Common myeloid progenitor, CD34-positive (primary cell): ENCODE data around the gene INPP4B.

Source experiments
- CTCF ChIA-PET: fragments of 350-600 bp; sonication (Branson Sonifier 250); formaldehyde crosslinking; loops from one replicate; lab custom pipeline; 2021; ENCODE audit warnings: antibody characterized with exemption; lab: Charles Lee
- POLR2A ChIA-PET: fragments of 350-600 bp; sonication (Branson Sonifier 250); formaldehyde crosslinking; loops from one replicate; lab custom pipeline; 2021; ENCODE audit warnings: antibody characterized with exemption; lab: Charles Lee
- DNase-seq, 3 donors: peaks; one replicate each; pipeline versions ENCODE4 v3.0.0 to v3.0.0-alpha.2; 2013
- H3K27ac ChIP-seq, 2 experiments: 1 replicate in 1 of 2; 2 replicates in 1 of 2; pipeline ENCODE4 v1.7.0; 2013; ENCODE audit warnings: inconsistent platforms in 2 of 2, low read length in 2 of 2, mild to moderate bottlenecking in 2 of 2, low read depth in 1 of 2, moderate library complexity in 1 of 2; ENCODE audit not compliant: severe bottlenecking in 2 of 2, insufficient read depth in 1 of 2, poor library complexity in 1 of 2
- H3K27me3 ChIP-seq, 5 experiments: replicated peaks in 2 of 5; 1 replicate in 3 of 5; 2 replicates in 2 of 5; pipeline versions ENCODE4 v1.6.1 to v1.7.0; 2013; ENCODE audit warnings: low read length in 4 of 5, mild to moderate bottlenecking in 2 of 5, moderate library complexity in 2 of 5, inconsistent platforms in 1 of 5; ENCODE audit not compliant: insufficient read depth in 5 of 5, control insufficient read depth in 4 of 5
- H3K36me3 ChIP-seq, 4 experiments: 1 replicate in 2 of 4; 2 replicates in 2 of 4; pipeline versions ENCODE4 v1.6.1 to v1.7.0; 2013; ENCODE audit warnings: low read length in 3 of 4, control low read depth in 1 of 4, mild to moderate bottlenecking in 1 of 4; ENCODE audit not compliant: control insufficient read depth in 4 of 4, insufficient read depth in 4 of 4
- H3K4me1 ChIP-seq, 4 experiments: 1 replicate in 3 of 4; 2 replicates in 1 of 4; pipeline versions ENCODE4 v1.6.1 to v1.7.1; 2013; ENCODE audit warnings: low read length in 3 of 4, mild to moderate bottlenecking in 3 of 4, control low read depth in 1 of 4, inconsistent platforms in 1 of 4, moderate library complexity in 1 of 4; ENCODE audit not compliant: control insufficient read depth in 4 of 4, insufficient read depth in 4 of 4; ENCODE audit errors: control extremely low read depth in 1 of 4
- H3K4me3 ChIP-seq, 7 experiments: 1 replicate in 4 of 7; 2 replicates in 3 of 7; pipeline versions ENCODE4 v1.5.1 to v1.7.0; 2013; ENCODE audit warnings: mild to moderate bottlenecking in 7 of 7, low read length in 6 of 7, moderate library complexity in 6 of 7, inconsistent platforms in 2 of 7, low read depth in 2 of 7, control low read depth in 1 of 7; ENCODE audit not compliant: insufficient read depth in 4 of 7, control insufficient read depth in 1 of 7; ENCODE audit errors: extremely low read depth in 1 of 7
- H3K9me3 ChIP-seq, 5 experiments: 1 replicate in 4 of 5; 2 replicates in 1 of 5; pipeline versions ENCODE4 v1.6.1 to v1.7.1; 2013; ENCODE audit warnings: low read length in 4 of 5, mild to moderate bottlenecking in 2 of 5, inconsistent platforms in 1 of 5, low read depth in 1 of 5, moderate library complexity in 1 of 5; ENCODE audit not compliant: control insufficient read depth in 4 of 5, insufficient read depth in 2 of 5; ENCODE audit errors: control extremely low read depth in 1 of 5
- WGBS: methylation state at CpG from one replicate; pipeline ENCODE4 v1.1.5; 2013; ENCODE audit not compliant: insufficient coverage; 5-methylcytosine and 5-hydroxymethylcytosine counted together

INPP4B gene

GRCh38 chr4:142380052-142380602, 466.0 kb downstream of the INPP4B start:
- H3K4me3 ChIP-seq, result no peak overlapping the region
- no peaks in the 10 kb centered on the region for H3K27me3 ChIP-seq
- ChIA-PET POLR2A (no interaction called here), CTCF (no interaction called here)
- peaks cover 0 to 3% (median under 1%) of the 10 kb centered on the region in 4 experiments for H3K36me3 ChIP-seq
- DNase-seq, result no peak
- WGBS, result 90% methylated on average over 4 of the region's 5 CpGs
- H3K9me3 ChIP-seq, result no peaks in the 10 kb centered on the region
- H3K4me1 ChIP-seq, result no peaks in the 10 kb centered on the region
- no peak overlapping the region for H3K27ac ChIP-seq

- no peak overlapping the region for H3K4me3 ChIP-seq
- H3K9me3 ChIP-seq, result no peaks in the 10 kb centered on the region
- H3K36me3 ChIP-seq, result peaks cover 0 to 2% (median 0%) of the 10 kb centered on the region in 4 experiments
- H3K4me1 ChIP-seq, result no peaks in the 10 kb centered on the region
- H3K27me3 ChIP-seq, result no peaks in the 10 kb centered on the region
- ChIA-PET POLR2A (no interaction called here), CTCF (interaction anchor here (1.0 to 1.2 kb wide), 2 partner anchors 12 to 21 kb away, joined by 3 to 4 read pairs; no protein-coding TSS in a partner anchor)
- DNase-seq, result no peak
- 100% methylated on average over 2 of the region's 4 CpGs for WGBS
- H3K27ac ChIP-seq, result no peak overlapping the region
Measured at GRCh38 chr4:142379277-142380051, 466.6 kb downstream of the INPP4B start.

- ChIA-PET CTCF (interaction anchor here (0.7 to 1.3 kb wide), 3 partner anchors 22 to 26 kb away, joined by 3 to 5 read pairs (median 3); no protein-coding TSS in a partner anchor), POLR2A (no interaction called here)
- H3K4me1 ChIP-seq, result no peaks in the 10 kb centered on the region
Measured at GRCh38 chr4:142378179-142378578, 467.9 kb downstream of the INPP4B start.

GRCh38 chr4:142377342-142378091, 468.6 kb downstream of the INPP4B start:
- Histone ChIP-seq H3K4me3 (no peak overlapping the region), H3K27ac (no peak overlapping the region), H3K9me3 (no peaks in the 10 kb centered on the region), H3K4me1 (no peaks in the 10 kb centered on the region), H3K27me3 (no peaks in the 10 kb centered on the region), H3K36me3 (no peaks in the 10 kb centered on the region)
- CTCF ChIA-PET, result interaction anchor here (0.7 to 1.3 kb wide), 2 partner anchors 23 to 25 kb away, joined by 3 to 5 read pairs; no protein-coding TSS in a partner anchor
- DNase-seq, result no peak
- 100% methylated on average over 1 of the region's 3 CpGs for WGBS
- POLR2A ChIA-PET, result no interaction called here

More at GRCh38 chr4:142378179-142378578, 467.9 kb downstream of the INPP4B start:
- 100% methylated on average over 2 of the region's 2 CpGs for WGBS
- Histone ChIP-seq H3K36me3 (no peaks in the 10 kb centered on the region), H3K9me3 (no peaks in the 10 kb centered on the region), H3K27me3 (no peaks in the 10 kb centered on the region), H3K4me3 (no peak overlapping the region), H3K27ac (no peak overlapping the region)
- DNase-seq, result no peak

GRCh38 chr4:142376204-142376603, 469.9 kb downstream of the INPP4B start:
- no peak for DNase-seq
- no peaks in the 10 kb centered on the region for H3K4me1 ChIP-seq
- H3K4me3 ChIP-seq, result no peak overlapping the region
- no peak overlapping the region for H3K27ac ChIP-seq
- no peaks in the 10 kb centered on the region for H3K27me3 ChIP-seq
- ChIA-PET CTCF (interaction anchor here (0.7 kb wide), 1 partner anchor 34 kb away, joined by 3 read pairs; no protein-coding TSS in a partner anchor), POLR2A (no interaction called here)
- H3K36me3 ChIP-seq, result no peaks in the 10 kb centered on the region
- H3K9me3 ChIP-seq, result peaks cover 0 to under 1% (median 0%) of the 10 kb centered on the region in 5 experiments
- 93% methylated on average over 1 of the region's 1 CpG for WGBS

GRCh38 chr4:142373610-142374009, 472.5 kb downstream of the INPP4B start:
- peaks cover 0 to 3% (median 0%) of the 10 kb centered on the region in 4 experiments for H3K36me3 ChIP-seq
- H3K9me3 ChIP-seq, result peaks cover 0 to 7% (median 2%) of the 10 kb centered on the region in 5 experiments
- H3K4me3 ChIP-seq, result no peak overlapping the region
- peaks cover 0 to 6% (median 2%) of the 10 kb centered on the region in 4 experiments for H3K4me1 ChIP-seq
- H3K27ac ChIP-seq, result no peak overlapping the region
- ChIA-PET POLR2A (no interaction called here), CTCF (interaction anchor here (0.6 to 1.2 kb wide), 2 partner anchors 12 to 19 kb away, joined by 3 to 4 read pairs; no protein-coding TSS in a partner anchor)
- H3K27me3 ChIP-seq, result no peaks in the 10 kb centered on the region
- no peak for DNase-seq
- WGBS, result no CpG with 5 or more reads among the region's 2 CpGs
